GM19452 (cell line): ENCODE results near the gene FNBP1L.
"Not testable (repeated sequence)": the region's sequence is repeated elsewhere in the genome, so short reads cannot be mapped to it uniquely, and the experiment has no call there.

ENCODE experiments used
- ATAC-seq: cut with Tn5 transposase; IDR thresholded peaks from one replicate; pipeline ENCODE4 v1.9.1; 2021; ENCODE audit not compliant: unreplicated experiment

Gene FNBP1L

GRCh38 chr1:93442741-93443140 is 5.2 kb upstream of the FNBP1L start:
- ATAC-seq: no peak

GRCh38 chr1:93443454-93443853 is 4.5 kb upstream of the FNBP1L start:
- ATAC-seq: no peak

- ATAC-seq: no peak
Observed at GRCh38 chr1:93446837-93447451, 974 bp upstream of the FNBP1L start.

GRCh38 chr1:93448292-93448982 is 519 bp downstream of the FNBP1L start:
- ATAC-seq: no peak

- ATAC-seq: no peak
Observed at GRCh38 chr1:93448983-93449804, 1.3 kb downstream of the FNBP1L start.

- ATAC-seq: no peak
Observed at GRCh38 chr1:93450321-93450720, 2.4 kb downstream of the FNBP1L start.

- no peak for ATAC-seq
Observed at GRCh38 chr1:93453911-93454310, 6.0 kb downstream of the FNBP1L start.

GRCh38 chr1:93459126-93459525 is 11.2 kb downstream of the FNBP1L start:
- no peak for ATAC-seq

GRCh38 chr1:93461236-93461635 is 13.3 kb downstream of the FNBP1L start:
- no peak for ATAC-seq

- no peak for ATAC-seq
Observed at GRCh38 chr1:93463960-93464359, 16.0 kb downstream of the FNBP1L start.

- ATAC-seq: not testable (repeated sequence)
Observed at GRCh38 chr1:93465371-93466082, 17.6 kb downstream of the FNBP1L start.

GRCh38 chr1:93467606-93468005 is 19.7 kb downstream of the FNBP1L start:
- no peak for ATAC-seq

GRCh38 chr1:93468662-93469061 is 20.7 kb downstream of the FNBP1L start:
- ATAC-seq: no peak

GRCh38 chr1:93469223-93469622 is 21.3 kb downstream of the FNBP1L start:
- not testable (repeated sequence) for ATAC-seq

GRCh38 chr1:93471284-93471683 is 23.4 kb downstream of the FNBP1L start:
- no peak for ATAC-seq

GRCh38 chr1:93471911-93472310 is 24.0 kb downstream of the FNBP1L start:
- no peak for ATAC-seq

GRCh38 chr1:93474321-93474720 is 26.4 kb downstream of the FNBP1L start:
- no peak for ATAC-seq

GRCh38 chr1:93475681-93476080 is 27.8 kb downstream of the FNBP1L start:
- ATAC-seq: no peak

GRCh38 chr1:93479133-93479745 is 31.3 kb downstream of the FNBP1L start:
- not testable (repeated sequence) for ATAC-seq

GRCh38 chr1:93481899-93482298 is 34.0 kb downstream of the FNBP1L start:
- not testable (repeated sequence) for ATAC-seq

GRCh38 chr1:93483200-93483599 is 35.3 kb downstream of the FNBP1L start:
- no peak for ATAC-seq
